Esophagus mucosa (tissue), 1 donor: ENCODE data around the gene MAST2. TPM values are rescaled to one million over a fixed set of nuclear protein-coding genes. Genes with fewer than 3 reads are reported as not detected.

ENCODE experiments used
- ATAC-seq: fragments of 200-7000 bp; cut with Tn5 transposase; one replicate; pipeline ENCODE4 v1.9.1; 2020
- total RNA-seq: library from RNA; stranded (reverse); gene quantifications from one replicate; pipeline ENCODE4 v1.2.4, GENCODE V29; 2023
- donor health status: DM: yes; HTN: yes; CAD: no.

The MAST2 gene
- total RNA-seq, 1 donor from 2014 or later = 8.4 TPM

GRCh38 chr1:45989249-45989648, 185.8 kb downstream of the MAST2 start:
- ATAC-seq = no peak

GRCh38 chr1:45994423-45994822, 191.0 kb downstream of the MAST2 start:
- no peak for ATAC-seq

- ATAC-seq = no peak
Observed at GRCh38 chr1:45995298-45995697, 191.9 kb downstream of the MAST2 start.

- no peak for ATAC-seq
Observed at GRCh38 chr1:45998020-45998617, 194.7 kb downstream of the MAST2 start.

- ATAC-seq = no peak
Observed at GRCh38 chr1:45999507-45999906, 196.1 kb downstream of the MAST2 start.

- ATAC-seq = peak; percentile 48
Observed at GRCh38 chr1:46001081-46001785, 197.8 kb downstream of the MAST2 start.

- ATAC-seq = no peak
Observed at GRCh38 chr1:46002551-46003150, 199.2 kb downstream of the MAST2 start.

- ATAC-seq = no peak
Observed at GRCh38 chr1:46003315-46003714, 199.9 kb downstream of the MAST2 start.

- ATAC-seq = no peak
Observed at GRCh38 chr1:46004492-46004891, 201.1 kb downstream of the MAST2 start.

GRCh38 chr1:46005594-46005993, 202.2 kb downstream of the MAST2 start:
- ATAC-seq = no peak

GRCh38 chr1:46008585-46008984, 205.2 kb downstream of the MAST2 start:
- peak; percentile 60 for ATAC-seq

GRCh38 chr1:46010611-46011010, 207.2 kb downstream of the MAST2 start:
- no peak for ATAC-seq

GRCh38 chr1:46011121-46011695, 207.8 kb downstream of the MAST2 start:
- ATAC-seq = peak; percentile 88

- no peak for ATAC-seq
Observed at GRCh38 chr1:46012236-46012635, 208.8 kb downstream of the MAST2 start.

- no peak for ATAC-seq
Observed at GRCh38 chr1:46013581-46013980, 210.2 kb downstream of the MAST2 start.

GRCh38 chr1:46017876-46018503, 214.6 kb downstream of the MAST2 start:
- no peak for ATAC-seq

GRCh38 chr1:46019348-46019747, 215.9 kb downstream of the MAST2 start:
- ATAC-seq = no peak

GRCh38 chr1:46020010-46020409, 216.6 kb downstream of the MAST2 start:
- peak; percentile 20 for ATAC-seq

GRCh38 chr1:46021046-46021996, 217.9 kb downstream of the MAST2 start:
- peak; percentile 20 for ATAC-seq

- no peak for ATAC-seq
Observed at GRCh38 chr1:46026531-46026930, 223.1 kb downstream of the MAST2 start.

- no peak for ATAC-seq
Observed at GRCh38 chr1:46027788-46028573, 224.6 kb downstream of the MAST2 start.
